SHP77 (cell line): ENCODE measurements around the gene TNFAIP8.

Source experiments
- DNase-seq, 2 experiments: peaks; one replicate each; lab custom pipeline; 2025; lab: John Stamatoyannopoulos, UW

The TNFAIP8 gene

GRCh38 chr5:119355685-119356611 is at the start of gene TNFAIP8:
Gene TNFAIP8, plus strand, starts transcription at chr5:119356019. Its CDS starts 72 bp downstream, at chr5:119356091.
- no peak for DNase-seq

DNA sequence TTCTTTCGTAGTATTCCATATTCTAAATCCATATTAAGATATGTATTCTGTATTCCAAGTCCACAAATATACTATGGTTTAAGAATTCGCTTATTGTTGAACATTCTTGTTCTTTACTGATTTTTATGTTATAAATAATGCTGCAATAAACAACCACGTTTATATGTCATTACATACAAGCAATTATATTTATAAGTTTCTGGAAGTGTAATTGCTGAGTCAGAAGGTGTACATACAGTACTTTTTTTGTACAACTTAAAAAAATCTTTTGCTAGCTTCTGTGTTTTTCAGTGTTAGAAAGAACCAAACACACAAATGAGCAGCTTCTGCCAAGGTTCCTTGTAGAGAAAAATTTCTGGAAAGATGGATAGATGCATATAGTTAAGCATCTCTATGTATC is 48.6 kb upstream of the TNFAIP8 start:
- DNase-seq = no peak

DNA sequence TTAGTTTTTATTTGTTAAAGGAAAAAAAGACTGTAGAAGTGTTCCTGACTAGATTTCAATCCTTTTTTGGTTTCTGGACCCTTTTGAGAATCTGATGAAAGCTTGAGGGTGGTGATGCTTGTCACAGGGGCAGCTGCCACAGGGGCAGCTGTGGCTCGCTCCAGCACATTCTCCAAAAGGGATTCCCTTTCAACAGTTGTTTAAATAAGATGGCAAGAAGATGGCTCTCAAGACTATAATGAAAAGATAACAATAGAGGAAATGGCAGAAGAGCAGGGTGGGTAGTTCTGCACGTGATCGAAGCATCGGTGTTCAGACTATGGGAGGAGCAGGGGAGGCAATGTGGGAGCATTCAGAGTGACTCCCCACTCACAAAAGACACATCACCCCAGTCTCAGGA is 46.5 kb upstream of the TNFAIP8 start:
- DNase-seq = no peak

- no peak for DNase-seq
Measured at GRCh38 chr5:119311688-119312087, 44.1 kb upstream of the TNFAIP8 start.

GRCh38 chr5:119312403-119312802 is 43.4 kb upstream of the TNFAIP8 start:
- DNase-seq = no peak

GRCh38 chr5:119313197-119313596 is 42.6 kb upstream of the TNFAIP8 start:
- DNase-seq = no peak

DNA sequence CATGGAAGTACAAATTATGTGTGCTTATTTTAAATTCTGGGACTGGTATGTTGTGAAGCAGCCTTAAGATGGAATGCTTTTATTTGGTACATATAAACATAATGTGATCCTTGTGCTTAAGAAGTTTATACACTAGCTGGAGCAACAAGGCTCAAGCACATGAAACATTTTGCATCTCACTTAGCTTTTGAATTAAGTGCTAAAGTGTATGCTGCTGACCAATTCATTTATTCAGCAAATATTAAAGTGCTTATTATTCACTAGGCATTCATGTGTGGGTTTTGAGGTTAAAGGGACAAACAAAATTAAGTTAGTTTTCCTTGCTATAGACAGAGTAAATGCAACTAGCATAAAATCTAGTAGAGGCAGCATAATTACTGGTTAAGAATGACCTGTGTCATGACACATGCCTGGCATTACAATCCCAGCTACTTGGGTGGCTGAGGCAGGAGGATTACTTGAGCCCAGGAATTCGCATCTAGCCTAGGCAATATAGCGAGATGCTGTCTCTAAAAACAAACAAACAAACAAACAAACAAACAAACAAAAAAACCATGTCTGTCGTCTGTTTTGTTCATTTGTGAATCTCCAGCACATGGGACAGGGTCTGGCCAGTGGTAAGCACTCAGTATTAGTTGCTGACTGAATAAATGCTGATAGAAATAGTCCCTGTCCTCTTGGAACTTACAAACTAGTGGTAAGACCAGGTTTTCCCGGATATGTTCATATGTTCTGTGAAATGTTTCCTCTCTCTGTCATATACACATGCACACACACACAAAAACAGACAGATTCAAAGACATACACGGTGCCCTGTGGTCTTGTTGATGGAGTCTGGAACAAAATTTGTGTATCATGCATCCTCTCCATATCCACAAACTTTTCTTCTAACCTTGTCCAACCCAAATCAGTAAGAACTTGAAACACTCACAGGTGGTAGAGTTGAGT is 41.9 kb upstream of the TNFAIP8 start:
- DNase-seq = no peak

DNA sequence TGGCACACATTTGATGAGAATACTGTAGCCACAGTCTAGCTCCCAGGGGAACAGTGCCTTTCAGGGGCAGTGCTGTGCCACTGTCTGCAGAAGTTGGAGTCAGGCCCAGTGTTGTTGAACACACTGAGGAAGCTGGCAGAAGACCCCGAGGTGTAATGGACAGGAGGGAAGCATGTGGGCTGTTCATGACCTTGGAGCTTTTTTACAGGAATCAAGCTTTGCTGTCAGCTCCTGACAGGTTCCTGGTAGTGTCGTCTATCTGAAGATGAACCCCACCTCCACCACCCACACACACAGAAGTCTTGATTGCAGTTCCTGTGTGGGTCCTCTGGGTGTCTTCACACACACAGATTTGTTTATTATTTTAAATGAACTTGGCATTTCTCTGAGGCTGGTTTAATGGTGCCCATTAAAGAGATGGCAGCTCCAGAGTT is 40.3 kb upstream of the TNFAIP8 start:
- DNase-seq = no peak

DNA sequence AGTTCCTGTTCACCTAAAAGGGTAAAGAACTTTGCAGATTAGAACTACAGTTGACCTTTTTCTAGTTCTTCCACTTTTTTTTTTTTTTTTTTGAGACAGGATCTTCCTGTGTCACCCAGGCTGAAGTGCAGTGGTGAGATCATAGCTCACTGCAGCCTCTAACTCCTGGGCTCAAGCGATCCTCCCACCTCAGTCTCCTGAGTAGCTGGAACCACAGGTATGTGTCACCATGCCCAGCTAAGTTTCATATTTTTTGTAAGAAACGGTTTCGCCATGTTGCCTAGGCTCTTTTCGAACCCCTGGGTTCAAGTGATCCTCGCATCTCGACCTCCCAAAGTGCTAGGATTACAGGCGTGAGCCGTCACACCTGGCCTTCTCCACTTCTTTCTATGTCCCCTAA is 39.7 kb upstream of the TNFAIP8 start:
- no peak for DNase-seq

DNA sequence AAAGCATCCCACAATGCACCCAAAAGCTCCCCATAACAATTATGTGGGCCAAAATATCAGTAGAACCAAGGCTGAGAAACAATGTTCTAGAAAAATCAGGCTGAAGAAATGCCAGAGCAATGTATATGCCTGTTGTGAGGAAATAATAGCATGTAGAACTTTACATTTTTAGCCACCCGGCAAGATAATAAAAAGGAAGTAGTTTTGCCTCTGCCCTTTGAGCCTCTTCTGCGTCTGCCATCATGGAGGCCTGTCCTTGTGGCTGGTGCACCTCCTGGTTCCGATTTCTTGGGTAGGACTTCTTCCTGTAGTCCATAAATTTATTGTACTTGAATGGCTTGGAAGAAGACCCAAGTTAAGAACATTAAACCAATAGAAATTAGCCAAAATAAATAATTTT is 38.9 kb upstream of the TNFAIP8 start:
- DNase-seq = no peak

DNA sequence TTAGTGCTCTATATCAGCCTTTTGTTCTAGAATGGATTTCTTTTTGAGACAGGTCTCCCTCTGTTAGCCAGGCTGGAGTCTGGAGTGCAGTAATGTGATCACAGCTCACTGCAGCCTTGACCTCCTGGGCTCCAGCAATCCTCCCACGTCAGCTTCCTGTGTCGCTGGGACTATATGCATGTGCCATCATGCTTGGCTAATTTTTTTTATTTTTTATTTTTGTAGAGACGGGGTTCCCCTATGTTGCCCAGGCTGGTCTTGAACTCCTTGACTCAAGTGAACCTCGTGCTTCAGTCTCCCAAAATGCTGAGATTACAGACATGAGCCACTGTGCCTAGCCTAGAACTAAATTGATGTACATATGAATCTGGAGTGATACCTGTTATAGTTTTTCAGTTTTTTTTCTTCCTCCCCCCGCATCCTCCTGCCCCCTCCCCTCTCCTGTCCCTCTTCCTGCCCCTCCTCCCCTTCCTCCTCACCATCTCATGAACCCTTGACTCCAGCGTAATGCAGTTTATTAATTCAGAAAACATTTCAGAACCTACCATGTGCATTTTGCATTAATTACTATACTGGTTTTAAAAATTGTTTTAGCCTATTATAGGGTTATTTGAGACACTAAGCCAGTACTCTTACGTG is 37.4 kb upstream of the TNFAIP8 start:
- DNase-seq = no peak

GRCh38 chr5:119319401-119319800 is 36.4 kb upstream of the TNFAIP8 start:
- DNase-seq = no peak

DNA sequence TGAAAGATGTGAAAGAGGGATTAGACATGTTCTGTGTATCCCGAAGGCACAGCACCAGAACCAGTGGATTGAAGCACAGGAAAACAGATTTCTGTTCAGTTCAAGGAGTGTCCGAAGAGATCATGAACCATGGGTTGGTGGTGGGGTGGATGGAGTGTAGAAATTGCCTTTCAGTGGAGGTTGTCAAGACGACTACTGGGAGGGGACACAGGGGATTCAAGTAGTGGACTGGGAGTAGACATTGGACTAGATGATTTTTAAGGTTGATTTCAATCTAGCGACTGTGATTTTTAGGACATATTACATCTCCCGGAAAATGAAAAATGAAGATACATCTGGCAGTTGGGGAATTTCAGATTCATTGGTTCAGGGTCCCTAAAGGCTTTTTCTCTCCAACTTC is 35.9 kb upstream of the TNFAIP8 start:
- DNase-seq = no peak

GRCh38 chr5:119321569-119322311 is 34.1 kb upstream of the TNFAIP8 start:
- DNase-seq = no peak

- no peak for DNase-seq
Measured at GRCh38 chr5:119322312-119322947, 33.4 kb upstream of the TNFAIP8 start.

DNA sequence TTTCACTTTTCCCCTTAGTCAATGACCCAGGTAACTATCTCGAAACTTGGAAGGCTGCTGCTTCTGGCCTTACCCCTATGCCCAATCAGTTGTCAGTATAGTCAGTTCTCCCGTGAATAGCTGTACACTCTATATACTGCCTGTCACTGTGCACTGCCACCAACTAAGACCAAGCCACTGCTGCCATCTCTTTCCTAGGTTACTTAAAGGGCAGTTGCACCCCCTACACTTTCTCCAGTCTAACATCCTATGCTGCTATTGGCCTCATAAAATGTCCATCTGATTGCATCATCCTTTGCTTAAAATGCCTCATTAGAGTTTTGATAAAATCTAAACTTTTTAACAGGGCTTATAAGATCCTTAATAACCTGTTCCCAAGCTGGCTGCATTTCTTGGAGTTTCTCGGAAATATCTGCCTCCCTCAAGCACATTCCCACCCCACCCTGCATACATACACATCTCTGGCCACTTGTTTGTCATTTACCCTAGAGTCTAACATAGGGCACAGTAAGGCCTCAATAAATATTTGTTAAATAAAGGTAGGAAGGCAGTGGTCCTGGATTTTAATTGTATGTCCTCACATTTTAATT is 32.8 kb upstream of the TNFAIP8 start:
- DNase-seq = no peak

- DNase-seq = no peak
Measured at GRCh38 chr5:119323601-119324000, 32.2 kb upstream of the TNFAIP8 start.

DNA sequence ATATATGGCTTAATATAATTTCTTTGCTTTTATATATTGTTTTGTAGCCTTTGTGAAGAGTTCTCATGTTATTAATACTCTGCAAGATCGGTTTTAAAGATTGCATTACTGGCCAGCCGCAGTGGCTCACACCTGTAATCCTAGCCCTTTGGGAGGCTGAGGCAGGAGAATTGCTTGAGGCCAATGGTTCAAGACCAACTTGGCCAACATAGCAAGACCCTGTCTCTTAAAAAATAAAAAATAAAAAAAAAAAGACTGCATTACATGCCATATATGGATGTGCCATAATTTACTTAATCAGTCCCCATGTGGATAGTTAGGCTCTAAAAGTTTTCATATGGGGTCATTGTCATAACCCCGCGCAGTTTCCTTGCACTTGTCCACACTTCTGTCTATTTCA is 31.0 kb upstream of the TNFAIP8 start:
- DNase-seq = no peak

DNA sequence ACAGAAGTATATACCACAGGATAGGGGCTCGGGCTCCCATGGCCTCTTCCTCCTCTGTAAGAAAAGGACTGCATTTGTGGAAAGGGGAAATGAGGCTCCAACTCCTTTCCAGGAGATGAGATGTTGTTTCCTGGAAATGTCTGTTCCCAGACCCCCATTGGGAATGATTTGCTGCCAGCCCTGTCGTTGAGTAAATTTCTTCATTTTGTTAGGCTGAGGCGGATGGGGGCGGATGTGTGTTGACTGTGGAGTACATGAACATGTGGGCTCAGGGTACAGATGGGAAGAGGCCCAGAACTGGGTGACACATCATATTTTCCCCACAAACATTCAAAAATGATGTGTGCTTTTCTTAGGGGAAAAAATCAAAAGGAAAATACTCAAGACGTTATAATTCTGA is 28.8 kb upstream of the TNFAIP8 start:
- DNase-seq = no peak

DNA sequence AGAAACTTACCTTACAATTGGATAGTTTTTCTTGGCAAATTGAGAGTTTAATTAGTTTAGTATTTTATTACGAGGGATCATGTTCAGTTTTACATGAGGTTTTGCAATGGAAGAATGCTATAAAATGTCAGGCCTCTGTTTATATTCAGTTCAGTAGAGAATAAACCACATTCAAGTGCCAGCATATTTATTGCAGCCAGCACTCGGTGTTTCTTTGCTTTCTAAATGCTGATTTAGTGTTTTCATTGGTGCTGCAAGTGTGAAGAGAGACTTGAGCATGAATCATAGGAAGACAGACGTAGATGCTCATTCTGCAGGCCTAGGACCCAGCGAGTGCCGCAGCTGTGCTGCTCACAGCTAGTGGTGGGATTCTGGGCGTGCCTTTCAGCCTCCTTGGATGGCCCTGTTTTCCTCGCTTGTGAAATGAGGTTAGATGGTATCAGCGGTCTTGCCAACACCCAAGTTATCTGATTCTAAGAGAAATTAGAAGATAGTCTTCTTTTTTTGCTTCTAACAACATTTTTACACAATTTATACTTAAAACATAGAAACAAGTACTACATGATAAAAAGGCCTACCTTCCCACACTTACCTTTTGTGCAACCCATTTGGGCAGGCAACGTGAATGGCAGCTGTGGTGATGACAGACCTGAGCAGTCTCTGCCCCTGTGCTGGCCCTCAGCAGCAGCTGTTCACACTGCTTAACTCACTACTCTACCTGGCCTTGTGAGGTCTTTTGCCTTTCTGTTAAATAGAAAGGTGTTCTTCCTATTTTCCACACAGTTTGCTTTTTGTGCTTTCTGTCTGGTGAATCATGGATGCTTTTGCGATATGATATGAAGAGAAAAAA is 26.8 kb upstream of the TNFAIP8 start:
- DNase-seq = no peak
